D721Med (cell line): ENCODE data around the gene RTN4RL1.

Experiments used
- DNase-seq: peaks from one replicate; pipeline ENCODE4 v3.0.0; 2011; ENCODE audit warnings: low spot score; ENCODE audit not compliant: insufficient read length
- FAIRE-seq: peaks from 2 replicates; lab custom pipeline; 2011; peaks lifted over from hg19 to GRCh38; lab: Jason Lieb, UNC
- TF ChIP-seq, protein P1 (sequence below): IDR thresholded peaks from 2 replicates; pipeline ENCODE4 v1.5.1; 2012; ENCODE audit warnings: mild to moderate bottlenecking, control low read depth; ENCODE audit not compliant: insufficient read depth; ENCODE audit errors: missing control alignments

The RTN4RL1 gene

DNA sequence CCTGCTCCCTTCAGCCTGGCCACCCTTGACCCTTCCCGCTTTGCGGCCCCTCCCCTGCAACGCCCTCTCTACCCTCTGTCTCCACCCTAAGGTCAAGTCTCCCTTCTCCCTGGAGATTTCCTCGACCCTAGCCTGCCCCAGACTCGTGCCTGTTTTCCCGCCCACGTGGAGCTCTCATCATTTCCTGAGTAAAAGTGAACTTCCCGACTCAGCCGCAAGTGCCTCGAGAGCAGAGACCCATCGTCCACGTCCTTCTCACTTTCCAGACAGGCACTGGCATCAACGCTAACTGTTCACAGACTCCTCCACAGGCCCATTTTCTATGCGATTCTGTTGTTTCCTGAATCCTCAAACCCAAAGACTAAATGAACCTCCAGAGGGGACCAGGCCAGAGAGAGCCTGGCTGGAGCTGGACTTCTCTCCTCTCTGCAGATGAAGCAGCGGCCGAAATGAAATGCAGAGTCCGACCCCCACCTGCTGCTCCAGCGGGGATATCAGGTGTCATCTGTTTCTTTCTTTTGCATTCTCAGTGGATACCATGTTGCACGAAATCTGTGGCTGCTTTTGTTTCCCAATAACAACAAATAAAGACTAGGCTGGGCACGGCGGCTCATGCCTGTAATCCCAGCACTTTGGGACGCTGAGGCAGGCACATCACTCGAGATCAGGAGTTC lies 52.5 kb downstream of the RTN4RL1 start:
- no peak for FAIRE-seq

DNA sequence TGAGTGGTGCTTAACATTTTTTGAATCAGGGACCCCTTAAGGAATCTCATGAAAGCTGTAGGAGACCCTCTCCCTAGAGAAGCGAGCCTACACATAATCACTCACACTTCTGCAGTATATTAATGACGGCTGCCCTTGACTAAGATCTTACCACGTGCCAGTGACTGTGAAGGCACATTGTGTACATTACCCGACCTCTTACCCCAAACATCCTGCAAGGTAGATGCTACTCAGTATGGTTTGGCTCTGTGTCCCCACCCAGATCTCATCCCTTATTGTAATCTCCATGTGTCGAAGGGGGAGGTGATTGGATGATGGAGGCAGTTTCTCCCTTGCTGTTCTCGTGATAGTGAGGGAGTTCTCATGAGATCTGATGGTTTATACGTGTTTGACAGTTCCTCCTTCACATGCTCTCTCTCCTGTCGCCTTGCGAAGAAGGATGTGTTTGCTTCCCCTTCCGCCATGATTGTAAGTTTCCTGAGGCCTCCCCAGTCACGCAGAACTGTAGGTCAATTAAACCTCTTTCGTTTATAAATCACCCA lies 54.2 kb downstream of the RTN4RL1 start:
- FAIRE-seq (no peak), DNase-seq (no peak)
- TF ChIP-seq, protein P1, sequence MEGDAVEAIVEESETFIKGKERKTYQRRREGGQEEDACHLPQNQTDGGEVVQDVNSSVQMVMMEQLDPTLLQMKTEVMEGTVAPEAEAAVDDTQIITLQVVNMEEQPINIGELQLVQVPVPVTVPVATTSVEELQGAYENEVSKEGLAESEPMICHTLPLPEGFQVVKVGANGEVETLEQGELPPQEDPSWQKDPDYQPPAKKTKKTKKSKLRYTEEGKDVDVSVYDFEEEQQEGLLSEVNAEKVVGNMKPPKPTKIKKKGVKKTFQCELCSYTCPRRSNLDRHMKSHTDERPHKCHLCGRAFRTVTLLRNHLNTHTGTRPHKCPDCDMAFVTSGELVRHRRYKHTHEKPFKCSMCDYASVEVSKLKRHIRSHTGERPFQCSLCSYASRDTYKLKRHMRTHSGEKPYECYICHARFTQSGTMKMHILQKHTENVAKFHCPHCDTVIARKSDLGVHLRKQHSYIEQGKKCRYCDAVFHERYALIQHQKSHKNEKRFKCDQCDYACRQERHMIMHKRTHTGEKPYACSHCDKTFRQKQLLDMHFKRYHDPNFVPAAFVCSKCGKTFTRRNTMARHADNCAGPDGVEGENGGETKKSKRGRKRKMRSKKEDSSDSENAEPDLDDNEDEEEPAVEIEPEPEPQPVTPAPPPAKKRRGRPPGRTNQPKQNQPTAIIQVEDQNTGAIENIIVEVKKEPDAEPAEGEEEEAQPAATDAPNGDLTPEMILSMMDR = no peak

More for the DNA sequence above, 52.5 kb downstream of the RTN4RL1 start:
- DNase-seq = no peak
- TF ChIP-seq, protein P1 = no peak

DNA sequence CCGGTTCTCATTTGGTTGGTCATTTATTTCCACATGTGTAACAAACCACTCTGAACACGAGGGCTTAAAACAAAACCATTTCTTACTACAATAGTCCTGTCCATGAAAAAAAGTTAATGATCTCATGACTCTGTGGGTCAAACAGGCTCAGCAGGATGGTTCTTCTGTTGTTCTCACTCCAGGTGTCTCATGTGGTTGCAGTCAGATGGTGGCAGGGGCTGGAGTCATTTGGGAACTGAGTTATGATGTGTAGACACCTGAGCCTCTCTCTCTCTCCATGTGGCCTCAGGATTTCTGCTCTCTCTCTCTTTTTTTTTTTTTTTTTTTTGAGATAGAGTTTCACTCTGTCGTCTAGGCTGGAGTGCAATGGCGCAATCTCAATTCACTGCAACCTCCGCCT lies 55.4 kb downstream of the RTN4RL1 start:
- TF ChIP-seq, protein P1 = no peak
- FAIRE-seq (no peak), DNase-seq (no peak)

DNA sequence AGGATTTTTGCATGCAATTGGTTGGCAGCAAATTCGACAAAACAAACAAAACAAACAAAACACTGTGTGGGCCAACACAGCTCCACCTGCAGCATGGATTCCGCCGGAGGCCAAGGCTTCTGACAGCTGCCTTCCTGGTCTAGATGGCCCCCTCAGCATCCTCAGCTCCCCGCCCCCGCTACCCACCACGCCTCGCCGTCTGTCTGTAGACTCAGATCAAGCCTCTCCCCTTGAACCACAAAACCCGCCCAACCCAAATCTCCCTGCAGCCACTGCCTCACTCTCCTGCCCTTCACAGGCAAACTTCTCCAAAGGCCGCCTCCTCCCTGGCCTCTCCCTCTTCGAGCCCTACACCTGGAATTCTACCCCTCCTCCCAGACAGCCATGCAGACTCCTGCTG lies 57.9 kb downstream of the RTN4RL1 start:
- FAIRE-seq = no peak
- TF ChIP-seq, protein P1 = no peak
- no peak for DNase-seq

DNA sequence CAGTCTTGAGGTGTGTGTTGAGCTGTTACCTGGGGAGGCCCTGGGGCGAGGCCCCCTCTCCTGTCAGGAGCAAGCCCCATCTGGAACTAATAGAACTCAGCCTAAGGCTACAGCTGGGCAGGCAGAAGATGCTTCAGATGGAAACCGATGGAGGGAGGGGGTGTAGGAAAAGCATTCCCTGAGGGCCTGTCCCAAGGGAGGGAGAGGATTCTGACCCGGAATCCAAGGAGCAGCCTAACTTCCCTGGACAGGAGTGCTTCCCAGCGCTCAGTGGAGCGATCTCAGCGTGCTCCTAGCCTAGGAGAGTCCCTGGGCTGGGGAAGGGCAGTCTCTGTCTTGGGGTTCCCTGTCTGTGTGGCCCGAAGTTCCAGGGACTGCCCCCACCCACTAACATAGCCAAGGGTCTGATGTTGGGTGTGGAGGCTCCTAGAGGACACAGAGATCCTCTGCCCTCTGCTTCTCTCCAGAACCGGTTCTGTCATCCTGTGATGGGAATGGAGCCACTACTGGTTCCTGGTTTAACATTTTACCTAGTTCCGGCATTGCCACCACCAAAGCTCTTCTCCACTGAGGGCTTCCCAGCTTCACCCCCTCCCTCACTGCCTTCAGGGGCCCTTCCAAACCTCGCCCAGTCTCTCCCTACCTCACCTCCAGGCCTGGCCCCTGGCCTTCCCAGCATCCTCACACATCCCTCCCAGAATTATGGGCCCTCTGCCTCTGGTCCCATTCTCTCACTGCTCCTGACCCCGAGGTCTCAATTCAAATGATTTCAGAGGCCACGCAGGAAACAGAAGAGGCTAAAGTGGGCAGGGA lies 58.7 kb downstream of the RTN4RL1 start:
- TF ChIP-seq, protein P1 = no peak
- FAIRE-seq = no peak
- DNase-seq = peak; percentile 53

DNA sequence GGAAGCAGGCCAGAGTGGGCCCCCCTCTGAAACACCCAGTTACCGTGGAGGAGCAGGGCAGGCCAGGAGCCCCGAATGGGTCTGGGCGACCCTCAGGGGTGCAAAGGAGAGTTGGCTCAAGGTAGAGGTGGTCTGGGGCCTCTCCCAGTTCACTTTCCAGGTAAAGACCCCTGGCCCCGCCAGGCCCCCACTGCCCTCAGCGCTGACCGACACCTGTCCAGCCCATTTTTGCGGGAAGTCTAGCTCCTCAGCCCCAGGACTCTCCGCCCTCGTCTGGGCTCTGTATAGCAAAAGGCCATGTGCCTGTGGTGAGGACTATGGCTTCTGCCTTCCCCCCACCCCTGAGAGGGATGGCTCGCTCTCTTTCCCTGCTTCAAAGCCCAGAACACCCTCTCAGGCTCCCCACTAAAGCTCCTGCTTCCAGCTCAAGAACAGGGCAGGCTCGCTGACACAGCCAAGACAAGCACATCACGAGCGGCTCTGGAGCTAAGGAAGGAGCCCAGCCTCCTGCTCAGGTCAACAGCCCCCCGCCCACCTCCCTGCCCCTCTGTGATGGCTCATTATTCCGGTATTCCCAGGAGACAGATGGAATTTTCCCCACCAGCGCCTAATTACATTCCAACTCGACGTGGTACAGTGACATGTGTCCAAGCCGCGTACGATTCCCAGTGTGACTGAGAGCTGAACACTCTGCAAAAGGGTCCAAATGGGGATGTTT lies 59.4 kb downstream of the RTN4RL1 start:
- DNase-seq (no peak), FAIRE-seq (no peak)
- TF ChIP-seq, protein P1 = no peak
